ENCODE results near the gene PLCH2. TPM values are rescaled to one million over a fixed set of nuclear protein-coding genes. Genes with fewer than 3 reads are reported as not detected.
A peak's percentile ranks its signal among the peaks of the same experiment; 100 is the strongest.

Gene PLCH2
- total and polyA plus RNA-seq, 2 of the 13 experiments (the other 11 are each of a cell fraction or from before 2014, with no cell fraction given) = 0.15 to 0.67 TPM

DNA sequence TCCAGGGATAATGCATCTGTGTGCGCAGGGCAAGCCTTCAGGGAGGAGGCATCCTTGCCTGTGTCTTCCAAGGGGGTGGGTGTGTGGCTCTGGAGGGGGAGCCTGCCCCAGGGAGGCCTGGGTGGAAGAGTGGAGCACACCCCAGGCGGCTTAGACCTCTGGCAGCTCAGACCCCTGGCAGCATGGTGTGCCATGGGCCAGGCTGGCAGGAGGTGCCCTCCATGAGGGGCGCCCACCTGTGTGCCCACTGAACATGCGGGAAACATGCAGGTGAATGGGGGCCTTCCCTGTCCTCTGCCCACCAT, 51.4 kb downstream of the PLCH2 start:
- in situ Hi-C loops (cut with HindIII; ENCODE audit: extremely low pct_ligation_motif_present, low pct_unique_long_range_greater_than_20kb) (no loop called here), intact Hi-C loops (cut with micrococcal nuclease; ENCODE audit: unreplicated experiment) (loop anchor here (2.0 kb wide), 1 partner anchor 19 kb away; no protein-coding TSS in a partner anchor)
- DNase-seq (ENCODE audit: low spot score) (no peak), ATAC-seq (no peak), FAIRE-seq (no peak)
- Histone ChIP-seq H3K4me3 (replicated peaks in 1 of 3; ENCODE audit: insufficient read depth in 1 of 3, low read depth in 2 of 3, low read length in 3 of 3) (peak overlapping the region in 1 of 3 experiments; percentile 96; a peak in 1 of 6 replicates), H3K4me2 (ENCODE audit: low read depth, low read length) (no peak overlapping the region), H4K20me1 (ENCODE audit: insufficient read depth, low read length) (peaks cover 26% of the 10 kb centered on the region), H3K9ac (ENCODE audit: insufficient read depth, low read depth, low read length) (no peak overlapping the region), H3K4me1 (ENCODE audit: insufficient read depth, low read length) (peaks cover 60% of the 10 kb centered on the region), H3K27ac (ENCODE audit: extremely low read length, insufficient read depth, low read length) (no peak overlapping the region), H3K9me3 (ENCODE audit: low read length) (no peaks in the 10 kb centered on the region), H2AFZ (ENCODE audit: low read length) (no peak overlapping the region), H3K27me3 (ENCODE audit: control insufficient read depth in 1 of 2, insufficient read depth in 2 of 2, low read length in 2 of 2) (peaks cover 14 to 50% of the 10 kb centered on the region in 2 experiments), H3K79me2 (ENCODE audit: insufficient read depth, low read length) (peaks cover 35% of the 10 kb centered on the region), H3K36me3 (replicated peaks in 1 of 2; ENCODE audit: control insufficient read depth in 1 of 2, insufficient read depth in 2 of 2, low read length in 2 of 2) (peaks cover 0 to 1% of the 10 kb centered on the region in 2 experiments; a peak in 1 of 5 replicates)
- ChIA-PET CTCF (ENCODE audit: low intra/inter-chr PET ratio, low total read pairs) (no interaction called here), POLR2A (interaction anchor here (3.6 to 3.9 kb wide), 2 partner anchors 19 to 114 kb away, joined by 16 to 38 read pairs; partner anchors contain the start of gene PEX10)
- BruUV-seq (replicated peaks) = no TSS peak
- peak; percentile 25; the same call in 1 of the 2 replicates for TF ChIP-seq HDAC1 (CRISPR knock-in tag; IDR thresholded peaks at IDR 0.05)
- no peak for TF ChIP-seq ATF7 (IDR thresholded peaks at IDR 0.05)
- TF ChIP-seq ATF7 (CRISPR knock-in tag; IDR thresholded peaks at IDR 0.05) = no peak
- TF ChIP-seq CREM (IDR thresholded peaks at IDR 0.05) = no peak
- no peak for TF ChIP-seq CREM (CRISPR knock-in tag; IDR thresholded peaks at IDR 0.05)
- TF ChIP-seq HMGXB4 (CRISPR knock-in tag; IDR thresholded peaks at IDR 0.05; ENCODE audit: borderline replicate concordance in 1 of 2, low read depth in 1 of 2) = no peak
- TF ChIP-seq ZNF670 (CRISPR knock-in tag; IDR thresholded peaks at IDR 0.05; ENCODE audit: borderline replicate concordance) = no peak
- TF ChIP-seq SAFB2 (CRISPR knock-in tag; IDR thresholded peaks at IDR 0.05; ENCODE audit: borderline replicate concordance, low read depth) = no peak
- no peak for TF ChIP-seq SP4 (CRISPR knock-in tag; IDR thresholded peaks at IDR 0.05)
- TF ChIP-seq CBX2 (IDR thresholded peaks at IDR 0.05; ENCODE audit: low read depth, low read length) = no peak
- no peak for TF ChIP-seq CBX2 (CRISPR knock-in tag; IDR thresholded peaks at IDR 0.05; ENCODE audit: low read depth)
- TF ChIP-seq HNRNPL (IDR thresholded peaks at IDR 0.05; ENCODE audit: low read depth, low read length) = 0 out of 2 replicates have a peak, but pooled peaks have one; percentile 8
- TF ChIP-seq DDIT3 (CRISPR knock-in tag; IDR thresholded peaks at IDR 0.05) = no peak
- no peak for TF ChIP-seq MTF1 (CRISPR knock-in tag; IDR thresholded peaks at IDR 0.05)
- no CpG with 5 or more reads among the region's 4 CpGs for WGBS (ENCODE audit: low lambda C conversion rate)

Measured in HepG2 (cell line).